Coronary artery (tissue), 2 donors: ENCODE measurements around the gene GFI1B.
"Not testable (repeated sequence)": the region's sequence is repeated elsewhere in the genome, so short reads cannot be mapped to it uniquely, and the experiment has no call there.

ENCODE experiments used
- DNase-seq: peaks from one replicate; pipeline ENCODE4 v3.0.0-alpha.2; 2017; ENCODE audit warnings: low spot score
- H3K27ac ChIP-seq, 2 donors: fragments of 200-600 bp; sonication (generic); one replicate each; pipeline ENCODE4 v1.5.1; 2016 to 2019
- H3K4me3 ChIP-seq: fragments of 200-600 bp; sonication (generic); 2 replicates; pipeline ENCODE4 v1.5.1; 2016; ENCODE audit warnings: mild to moderate bottlenecking, moderate library complexity
- TF ChIP-seq, protein P1 (sequence below): fragments of 200-600 bp; sonication (generic); IDR thresholded peaks from one replicate; pipeline ENCODE4 v1.5.1; 2019; ENCODE audit warnings: antibody characterized with exemption

Gene GFI1B

DNA sequence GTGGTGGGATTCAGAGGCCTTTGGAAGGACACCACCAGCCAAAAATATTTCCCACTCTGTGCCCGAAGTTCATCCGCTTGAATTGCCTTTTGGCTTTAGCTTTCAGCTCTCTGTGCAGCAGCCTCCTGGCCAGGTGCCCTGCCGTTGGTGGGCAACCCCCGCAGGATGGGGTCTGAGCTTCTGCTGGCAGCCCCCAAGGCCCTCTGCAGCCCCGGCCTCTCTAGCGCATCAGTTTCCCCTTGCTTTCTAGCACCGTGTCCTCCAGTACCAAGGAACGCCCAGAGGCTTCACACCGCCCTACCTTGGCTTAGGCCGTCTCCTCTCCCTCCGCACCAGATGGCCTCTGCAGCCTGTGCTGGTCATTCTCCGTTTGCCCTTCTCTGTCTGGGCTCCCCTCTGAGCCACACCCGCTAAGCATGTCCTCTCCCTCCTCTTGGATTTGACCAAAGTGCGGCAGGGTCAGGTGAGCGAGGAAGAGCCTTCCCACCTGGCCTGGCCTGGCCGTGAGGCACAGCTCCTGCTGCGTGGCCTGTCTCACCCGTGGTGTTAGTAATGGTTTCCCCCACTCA lies 29.9 kb upstream of the GFI1B start:
- TF ChIP-seq, protein P1, sequence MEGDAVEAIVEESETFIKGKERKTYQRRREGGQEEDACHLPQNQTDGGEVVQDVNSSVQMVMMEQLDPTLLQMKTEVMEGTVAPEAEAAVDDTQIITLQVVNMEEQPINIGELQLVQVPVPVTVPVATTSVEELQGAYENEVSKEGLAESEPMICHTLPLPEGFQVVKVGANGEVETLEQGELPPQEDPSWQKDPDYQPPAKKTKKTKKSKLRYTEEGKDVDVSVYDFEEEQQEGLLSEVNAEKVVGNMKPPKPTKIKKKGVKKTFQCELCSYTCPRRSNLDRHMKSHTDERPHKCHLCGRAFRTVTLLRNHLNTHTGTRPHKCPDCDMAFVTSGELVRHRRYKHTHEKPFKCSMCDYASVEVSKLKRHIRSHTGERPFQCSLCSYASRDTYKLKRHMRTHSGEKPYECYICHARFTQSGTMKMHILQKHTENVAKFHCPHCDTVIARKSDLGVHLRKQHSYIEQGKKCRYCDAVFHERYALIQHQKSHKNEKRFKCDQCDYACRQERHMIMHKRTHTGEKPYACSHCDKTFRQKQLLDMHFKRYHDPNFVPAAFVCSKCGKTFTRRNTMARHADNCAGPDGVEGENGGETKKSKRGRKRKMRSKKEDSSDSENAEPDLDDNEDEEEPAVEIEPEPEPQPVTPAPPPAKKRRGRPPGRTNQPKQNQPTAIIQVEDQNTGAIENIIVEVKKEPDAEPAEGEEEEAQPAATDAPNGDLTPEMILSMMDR = no peak
- no peak overlapping the region for H3K4me3 ChIP-seq
- H3K27ac ChIP-seq = no peak overlapping the region
- DNase-seq = no peak

DNA sequence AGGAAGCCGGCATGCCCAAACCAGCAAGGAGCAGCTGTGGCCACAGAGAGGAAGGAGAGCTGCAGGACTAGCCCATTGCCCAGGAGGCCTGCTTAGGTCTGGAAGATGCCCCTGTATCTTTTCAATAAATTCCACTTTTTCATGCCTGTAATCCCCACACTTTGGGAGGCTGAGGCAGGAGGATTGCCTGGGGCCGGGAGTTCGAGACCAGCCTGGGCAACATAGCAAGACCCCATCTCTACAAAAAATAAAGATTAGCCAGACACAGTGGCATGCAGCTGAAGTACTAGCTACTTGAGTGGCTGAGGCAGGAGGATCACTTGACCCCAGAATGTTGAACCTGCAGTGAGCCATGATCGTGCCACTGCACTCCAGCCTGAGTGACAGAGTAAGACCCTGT lies 28.8 kb upstream of the GFI1B start:
- no peak for DNase-seq
- TF ChIP-seq, protein P1 = no peak

GRCh38 chr9:132955123-132955522 lies 23.4 kb upstream of the GFI1B start:
- TF ChIP-seq, protein P1 = no peak
- DNase-seq = no peak
- Histone ChIP-seq H3K4me3 (no peak overlapping the region), H3K27ac (no peak overlapping the region)

More for the DNA sequence above, 28.8 kb upstream of the GFI1B start:
- H3K27ac ChIP-seq = no peak overlapping the region
- H3K4me3 ChIP-seq = no peak overlapping the region

- TF ChIP-seq, protein P1 = no peak
- Histone ChIP-seq H3K4me3 (no peak overlapping the region), H3K27ac (no peak overlapping the region)
- DNase-seq = no peak
These were observed 22.7 kb upstream of the GFI1B start for GRCh38 chr9:132955768-132956167.

- Histone ChIP-seq H3K27ac (no peak overlapping the region), H3K4me3 (no peak overlapping the region)
- TF ChIP-seq, protein P1 = no peak
- no peak for DNase-seq
These were observed 20.7 kb upstream of the GFI1B start for GRCh38 chr9:132957805-132958204.

- Histone ChIP-seq H3K4me3 (no peak overlapping the region), H3K27ac (no peak overlapping the region)
- TF ChIP-seq, protein P1 = no peak
- no peak for DNase-seq
These were observed 17.5 kb upstream of the GFI1B start for GRCh38 chr9:132961002-132961401.

GRCh38 chr9:132965478-132965877 lies 13.0 kb upstream of the GFI1B start:
- no peak for DNase-seq

DNA sequence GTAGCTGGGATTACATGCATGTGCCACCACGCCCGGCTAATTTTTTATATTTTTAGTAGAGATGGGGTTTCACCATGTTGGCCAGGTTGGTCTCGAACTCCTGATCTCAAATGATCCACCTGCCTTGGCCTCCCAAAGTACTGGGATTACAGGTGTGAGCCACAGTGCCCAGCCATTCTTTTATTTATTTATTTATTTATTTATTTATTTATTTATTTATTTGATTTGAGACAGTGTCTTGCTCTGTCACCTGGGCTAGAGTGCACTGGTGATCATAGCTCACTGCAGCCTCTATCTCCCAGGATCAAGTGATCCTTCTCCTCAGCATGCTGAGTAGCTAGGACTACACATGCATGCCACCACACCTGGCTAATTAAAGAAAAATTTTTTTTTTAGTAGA lies 10.6 kb upstream of the GFI1B start:
- DNase-seq, H3K4me3 ChIP-seq, H3K27ac ChIP-seq: not testable (repeated sequence)

More at GRCh38 chr9:132965478-132965877, 13.0 kb upstream of the GFI1B start:
- H3K27ac ChIP-seq = no peak overlapping the region
- H3K4me3 ChIP-seq = no peak overlapping the region
- TF ChIP-seq, protein P1 = no peak
